ENCODE data around the gene CD55. TPM values are rescaled to one million over a fixed set of nuclear protein-coding genes. Genes with fewer than 3 reads are reported as not detected.

Gene CD55
- total RNA-seq, 1 donor: 9.0 TPM

DNA sequence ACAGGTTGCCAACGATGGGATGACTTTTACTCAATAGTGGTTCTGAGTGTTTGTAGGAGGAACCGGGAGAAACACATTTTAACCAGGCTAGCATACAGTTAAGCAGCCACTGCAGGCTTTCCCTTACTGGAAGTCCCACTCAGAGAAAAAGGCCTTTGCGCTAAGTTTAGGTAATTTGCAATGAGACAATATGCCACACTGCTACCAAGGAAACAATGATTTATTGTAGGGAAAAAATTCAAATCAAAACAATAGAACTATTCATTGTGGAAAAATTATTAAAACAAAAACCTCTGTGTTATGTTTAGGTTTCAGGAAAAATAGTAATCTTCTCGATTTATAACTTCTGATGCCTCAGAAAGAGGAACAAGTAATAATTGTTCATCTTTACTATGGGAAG is 81.3 kb downstream of the CD55 start:
- DNase-seq (ENCODE audit: insufficient read length, low spot score, missing footprints): no peak
- Histone ChIP-seq H2AFZ (ENCODE audit: low read length) (no peak overlapping the region), H3K36me3 (ENCODE audit: insufficient read depth, low read length) (no peaks in the 10 kb centered on the region), H3K27me3 (ENCODE audit: insufficient read depth, low read length) (no peaks in the 10 kb centered on the region), H3K27ac (ENCODE audit: low read depth, low read length) (no peak overlapping the region), H3K4me3 (ENCODE audit: insufficient read depth, low read length) (no peak overlapping the region), H3K4me1 (ENCODE audit: insufficient read depth, low read length) (no peaks in the 10 kb centered on the region), H4K20me1 (ENCODE audit: insufficient read depth, low read length) (no peaks in the 10 kb centered on the region), H3K79me2 (ENCODE audit: insufficient read depth, low read length) (no peaks in the 10 kb centered on the region), H3K9me3 (ENCODE audit: low read depth, low read length) (no peaks in the 10 kb centered on the region), H3K4me2 (ENCODE audit: insufficient read depth, low read length) (no peak overlapping the region)
- TF ChIP-seq, protein P1, sequence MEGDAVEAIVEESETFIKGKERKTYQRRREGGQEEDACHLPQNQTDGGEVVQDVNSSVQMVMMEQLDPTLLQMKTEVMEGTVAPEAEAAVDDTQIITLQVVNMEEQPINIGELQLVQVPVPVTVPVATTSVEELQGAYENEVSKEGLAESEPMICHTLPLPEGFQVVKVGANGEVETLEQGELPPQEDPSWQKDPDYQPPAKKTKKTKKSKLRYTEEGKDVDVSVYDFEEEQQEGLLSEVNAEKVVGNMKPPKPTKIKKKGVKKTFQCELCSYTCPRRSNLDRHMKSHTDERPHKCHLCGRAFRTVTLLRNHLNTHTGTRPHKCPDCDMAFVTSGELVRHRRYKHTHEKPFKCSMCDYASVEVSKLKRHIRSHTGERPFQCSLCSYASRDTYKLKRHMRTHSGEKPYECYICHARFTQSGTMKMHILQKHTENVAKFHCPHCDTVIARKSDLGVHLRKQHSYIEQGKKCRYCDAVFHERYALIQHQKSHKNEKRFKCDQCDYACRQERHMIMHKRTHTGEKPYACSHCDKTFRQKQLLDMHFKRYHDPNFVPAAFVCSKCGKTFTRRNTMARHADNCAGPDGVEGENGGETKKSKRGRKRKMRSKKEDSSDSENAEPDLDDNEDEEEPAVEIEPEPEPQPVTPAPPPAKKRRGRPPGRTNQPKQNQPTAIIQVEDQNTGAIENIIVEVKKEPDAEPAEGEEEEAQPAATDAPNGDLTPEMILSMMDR (IDR thresholded peaks at IDR 0.05; ENCODE audit: extremely low read depth, low read depth, low read length): no peak

DNA sequence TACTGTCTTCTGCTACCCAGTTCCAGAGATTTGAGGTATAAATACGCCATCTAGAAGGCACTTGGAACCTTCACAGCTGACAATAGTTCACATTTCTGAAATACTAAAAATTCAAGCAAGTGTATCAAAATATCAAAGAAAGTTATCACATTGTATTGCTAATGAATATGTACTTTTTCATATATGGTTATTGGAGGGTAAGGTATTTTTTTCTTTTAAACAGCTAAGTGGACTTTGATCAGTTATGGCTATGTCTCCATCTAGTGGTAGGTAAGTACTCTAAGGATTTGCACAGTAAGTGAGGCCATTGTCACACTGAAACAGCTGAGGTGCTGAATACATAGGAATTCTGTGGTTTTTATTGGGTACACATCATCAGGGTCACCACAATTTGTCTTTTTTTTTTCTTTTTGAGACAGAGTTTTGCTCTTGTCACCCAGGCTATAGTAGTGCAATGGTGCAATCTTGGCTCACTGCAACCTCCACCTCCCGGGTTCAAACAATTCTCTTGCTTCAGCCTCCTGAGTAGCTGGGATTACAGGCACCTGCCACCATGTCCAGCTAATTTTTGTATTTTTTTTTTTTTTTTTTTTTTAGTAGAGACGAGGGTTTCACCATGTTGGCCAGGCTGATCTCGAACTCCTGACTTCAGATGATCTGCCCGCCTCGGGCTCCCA is 83.5 kb downstream of the CD55 start:
- no peaks in the 10 kb centered on the region for H4K20me1 ChIP-seq (ENCODE audit: insufficient read depth, low read length)
- no peak overlapping the region for H3K4me3 ChIP-seq (ENCODE audit: insufficient read depth, low read length)
- TF ChIP-seq, protein P1 (IDR thresholded peaks at IDR 0.05; ENCODE audit: extremely low read depth, low read depth, low read length): peak; percentile 69
- H3K36me3 ChIP-seq (ENCODE audit: insufficient read depth, low read length): no peaks in the 10 kb centered on the region
- no peaks in the 10 kb centered on the region for H3K79me2 ChIP-seq (ENCODE audit: insufficient read depth, low read length)
- H3K27me3 ChIP-seq (ENCODE audit: insufficient read depth, low read length): no peaks in the 10 kb centered on the region
- no peaks in the 10 kb centered on the region for H3K4me1 ChIP-seq (ENCODE audit: insufficient read depth, low read length)
- H3K4me2 ChIP-seq (ENCODE audit: insufficient read depth, low read length): no peak overlapping the region
- no peaks in the 10 kb centered on the region for H3K9me3 ChIP-seq (ENCODE audit: low read depth, low read length)
- no peak overlapping the region for H2AFZ ChIP-seq (ENCODE audit: low read length)
- no peak overlapping the region for H3K27ac ChIP-seq (ENCODE audit: low read depth, low read length)
- DNase-seq (ENCODE audit: insufficient read length, low spot score, missing footprints): peak; percentile 61

DNA sequence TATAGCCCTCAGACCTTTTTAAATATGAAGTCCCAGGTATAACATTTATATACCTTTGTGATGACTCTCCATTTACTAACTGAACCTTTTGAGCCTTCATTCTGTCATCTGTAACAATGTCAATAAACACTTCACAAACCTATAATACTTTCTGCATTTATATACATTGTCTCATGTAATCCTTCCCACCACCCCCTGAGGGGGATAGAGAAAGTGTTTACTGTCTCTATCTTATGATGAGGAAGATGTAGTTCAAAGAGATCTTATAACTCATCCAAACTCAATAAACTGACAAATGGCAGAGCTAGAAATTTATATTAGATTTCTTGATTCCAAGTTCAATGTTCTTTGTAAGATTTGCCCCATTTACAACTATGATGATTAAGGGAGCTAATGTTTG is 84.3 kb downstream of the CD55 start:
- no peak overlapping the region for H3K4me2 ChIP-seq (ENCODE audit: insufficient read depth, low read length)
- TF ChIP-seq, protein P1 (IDR thresholded peaks at IDR 0.05; ENCODE audit: extremely low read depth, low read depth, low read length): no peak
- no peaks in the 10 kb centered on the region for H4K20me1 ChIP-seq (ENCODE audit: insufficient read depth, low read length)
- H3K27me3 ChIP-seq (ENCODE audit: insufficient read depth, low read length): no peaks in the 10 kb centered on the region
- H3K4me3 ChIP-seq (ENCODE audit: insufficient read depth, low read length): no peak overlapping the region
- H3K79me2 ChIP-seq (ENCODE audit: insufficient read depth, low read length): no peaks in the 10 kb centered on the region
- H3K27ac ChIP-seq (ENCODE audit: low read depth, low read length): no peak overlapping the region
- no peaks in the 10 kb centered on the region for H3K9me3 ChIP-seq (ENCODE audit: low read depth, low read length)
- H2AFZ ChIP-seq (ENCODE audit: low read length): no peak overlapping the region
- no peaks in the 10 kb centered on the region for H3K36me3 ChIP-seq (ENCODE audit: insufficient read depth, low read length)
- DNase-seq (ENCODE audit: insufficient read length, low spot score, missing footprints): no peak
- no peaks in the 10 kb centered on the region for H3K4me1 ChIP-seq (ENCODE audit: insufficient read depth, low read length)

- no peaks in the 10 kb centered on the region for H3K9me3 ChIP-seq (ENCODE audit: low read depth, low read length)
- H3K79me2 ChIP-seq (ENCODE audit: insufficient read depth, low read length): no peaks in the 10 kb centered on the region
- no peak overlapping the region for H3K4me2 ChIP-seq (ENCODE audit: insufficient read depth, low read length)
- H3K36me3 ChIP-seq (ENCODE audit: insufficient read depth, low read length): no peaks in the 10 kb centered on the region
- TF ChIP-seq, protein P1 (IDR thresholded peaks at IDR 0.05; ENCODE audit: extremely low read depth, low read depth, low read length): no peak
- no peak for DNase-seq (ENCODE audit: insufficient read length, low spot score, missing footprints)
- no peak overlapping the region for H3K27ac ChIP-seq (ENCODE audit: low read depth, low read length)
- H4K20me1 ChIP-seq (ENCODE audit: insufficient read depth, low read length): no peaks in the 10 kb centered on the region
- no peaks in the 10 kb centered on the region for H3K4me1 ChIP-seq (ENCODE audit: insufficient read depth, low read length)
- H3K27me3 ChIP-seq (ENCODE audit: insufficient read depth, low read length): no peaks in the 10 kb centered on the region
- H3K4me3 ChIP-seq (ENCODE audit: insufficient read depth, low read length): no peak overlapping the region
- no peak overlapping the region for H2AFZ ChIP-seq (ENCODE audit: low read length)
These were observed 86.3 kb downstream of the CD55 start for GRCh38 chr1:207407655-207408260.

Measured in osteoblast (primary cell).